ENCODE measurements around the gene STXBP3.

The STXBP3 gene

GRCh38 chr1:108712606-108713150, 33.8 kb upstream of the STXBP3 start, which contains the start of gene FNDC7:
Gene FNDC7, plus strand, starts transcription at chr1:108712908. Its CDS starts 26 bp downstream, at chr1:108712934.
- Histone ChIP-seq H3K9me3 (ENCODE audit: control insufficient read depth, low read length) (no peaks in the 10 kb centered on the region), H3K36me3 (ENCODE audit: control insufficient read depth, insufficient read depth, low read length) (no peaks in the 10 kb centered on the region), H3K4me1 (ENCODE audit: control insufficient read depth, insufficient read depth, low read length) (no peaks in the 10 kb centered on the region), H3K27ac (ENCODE audit: insufficient read depth, low read depth, low read length, poor library complexity, severe bottlenecking) (no peak within 1 kb of the TSS), H3K4me3 (ENCODE audit: insufficient read depth, low read depth, low read length) (no peak within 1 kb of the TSS), H3K27me3 (ENCODE audit: control insufficient read depth, insufficient read depth, low read length, poor library complexity, severe bottlenecking) (no peaks in the 10 kb centered on the region)
- 33 to 36% methylated on average over 6 to 7 of the region's 9 CpGs for WGBS, 2 experiments

DNA sequence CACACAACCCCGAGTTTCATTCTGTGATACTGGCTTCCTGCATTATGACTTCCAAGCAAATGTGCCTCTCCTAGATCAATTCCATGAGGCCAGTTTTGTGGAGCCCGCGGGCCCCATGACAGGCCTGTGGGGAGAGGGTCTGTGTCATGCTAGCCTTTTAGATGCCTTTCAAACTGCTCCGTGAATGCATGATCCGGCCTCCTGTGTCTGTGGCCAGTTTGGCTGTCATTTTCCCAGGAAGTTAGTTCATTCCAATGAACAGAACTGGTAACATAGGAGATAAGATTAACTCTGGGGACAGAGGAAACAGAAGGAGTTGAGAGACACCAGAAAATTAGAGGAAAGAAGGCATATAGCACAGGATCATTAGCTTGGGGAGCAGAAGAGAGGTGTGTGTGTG, 30.5 kb upstream of the STXBP3 start:
- Histone ChIP-seq H3K4me3 (ENCODE audit: insufficient read depth, low read depth, low read length) (no peak overlapping the region), H3K4me1 (ENCODE audit: control insufficient read depth, insufficient read depth, low read length) (no peaks in the 10 kb centered on the region), H3K27ac (ENCODE audit: insufficient read depth, low read depth, low read length, poor library complexity, severe bottlenecking) (no peak overlapping the region), H3K9me3 (ENCODE audit: control insufficient read depth, low read length) (no peaks in the 10 kb centered on the region), H3K36me3 (ENCODE audit: control insufficient read depth, insufficient read depth, low read length) (no peaks in the 10 kb centered on the region), H3K27me3 (ENCODE audit: control insufficient read depth, insufficient read depth, low read length, poor library complexity, severe bottlenecking) (no peaks in the 10 kb centered on the region)
- WGBS, 2 experiments, result 85 to 91% methylated on average over 5 of the region's 5 CpGs

DNA sequence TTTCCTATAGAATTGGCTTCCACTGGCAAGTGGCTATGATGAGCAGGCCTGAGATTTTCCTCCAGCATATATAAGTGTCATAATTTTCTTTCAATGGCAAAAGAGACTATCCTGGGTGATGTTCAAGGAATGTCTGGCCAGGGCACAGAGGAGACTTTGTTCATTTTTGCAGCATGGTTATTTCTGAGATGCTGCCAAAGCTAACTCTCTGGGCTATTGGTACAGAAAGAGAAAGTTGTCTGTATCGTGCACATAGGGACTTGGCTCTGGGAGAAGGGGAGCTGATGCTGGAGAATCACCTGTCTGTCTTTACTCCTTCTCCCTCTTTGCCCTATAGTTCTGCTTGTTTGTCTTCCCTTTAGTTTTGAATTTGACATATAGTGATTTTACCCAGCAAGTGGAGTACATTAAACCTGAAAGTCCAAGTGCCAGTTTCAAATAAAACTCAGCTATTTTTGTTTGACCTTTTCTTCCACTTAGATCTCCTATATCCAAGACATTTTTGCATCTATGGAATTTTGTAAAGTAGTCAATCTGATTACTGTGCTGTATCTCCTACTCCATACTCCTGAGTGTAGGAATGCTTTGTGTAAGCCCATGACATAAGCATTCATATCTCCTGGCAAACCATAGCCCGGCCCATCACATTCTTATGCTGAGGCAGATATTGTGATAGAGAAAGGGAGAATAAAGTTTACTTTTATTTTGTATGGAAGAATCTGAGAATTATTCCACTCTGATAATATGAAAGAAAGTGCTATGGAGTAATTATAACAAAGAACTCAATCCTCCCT, 29.8 kb upstream of the STXBP3 start:
- no peak overlapping the region for H3K27ac ChIP-seq (ENCODE audit: insufficient read depth, low read depth, low read length, poor library complexity, severe bottlenecking)

GRCh38 chr1:108717774-108718316, 28.6 kb upstream of the STXBP3 start:
- H3K36me3 ChIP-seq (ENCODE audit: control insufficient read depth, insufficient read depth, low read length), result no peaks in the 10 kb centered on the region
- no peaks in the 10 kb centered on the region for H3K9me3 ChIP-seq (ENCODE audit: control insufficient read depth, low read length)
- no peak overlapping the region for H3K4me3 ChIP-seq (ENCODE audit: insufficient read depth, low read depth, low read length)
- no peak overlapping the region for H3K27ac ChIP-seq (ENCODE audit: insufficient read depth, low read depth, low read length, poor library complexity, severe bottlenecking)
- WGBS, 2 experiments, result 92 to 95% methylated on average over 9 of the region's 9 CpGs
- no peaks in the 10 kb centered on the region for H3K4me1 ChIP-seq (ENCODE audit: control insufficient read depth, insufficient read depth, low read length)
- no peaks in the 10 kb centered on the region for H3K27me3 ChIP-seq (ENCODE audit: control insufficient read depth, insufficient read depth, low read length, poor library complexity, severe bottlenecking)

More for the DNA sequence above, 29.8 kb upstream of the STXBP3 start:
- H3K4me1 ChIP-seq (ENCODE audit: control insufficient read depth, insufficient read depth, low read length), result no peaks in the 10 kb centered on the region
- H3K36me3 ChIP-seq (ENCODE audit: control insufficient read depth, insufficient read depth, low read length), result no peaks in the 10 kb centered on the region
- no peaks in the 10 kb centered on the region for H3K9me3 ChIP-seq (ENCODE audit: control insufficient read depth, low read length)
- no peaks in the 10 kb centered on the region for H3K27me3 ChIP-seq (ENCODE audit: control insufficient read depth, insufficient read depth, low read length, poor library complexity, severe bottlenecking)
- WGBS, 2 experiments, result 96 to 100% methylated on average over 1 to 2 of the region's 2 CpGs
- H3K4me3 ChIP-seq (ENCODE audit: insufficient read depth, low read depth, low read length), result no peak overlapping the region

DNA sequence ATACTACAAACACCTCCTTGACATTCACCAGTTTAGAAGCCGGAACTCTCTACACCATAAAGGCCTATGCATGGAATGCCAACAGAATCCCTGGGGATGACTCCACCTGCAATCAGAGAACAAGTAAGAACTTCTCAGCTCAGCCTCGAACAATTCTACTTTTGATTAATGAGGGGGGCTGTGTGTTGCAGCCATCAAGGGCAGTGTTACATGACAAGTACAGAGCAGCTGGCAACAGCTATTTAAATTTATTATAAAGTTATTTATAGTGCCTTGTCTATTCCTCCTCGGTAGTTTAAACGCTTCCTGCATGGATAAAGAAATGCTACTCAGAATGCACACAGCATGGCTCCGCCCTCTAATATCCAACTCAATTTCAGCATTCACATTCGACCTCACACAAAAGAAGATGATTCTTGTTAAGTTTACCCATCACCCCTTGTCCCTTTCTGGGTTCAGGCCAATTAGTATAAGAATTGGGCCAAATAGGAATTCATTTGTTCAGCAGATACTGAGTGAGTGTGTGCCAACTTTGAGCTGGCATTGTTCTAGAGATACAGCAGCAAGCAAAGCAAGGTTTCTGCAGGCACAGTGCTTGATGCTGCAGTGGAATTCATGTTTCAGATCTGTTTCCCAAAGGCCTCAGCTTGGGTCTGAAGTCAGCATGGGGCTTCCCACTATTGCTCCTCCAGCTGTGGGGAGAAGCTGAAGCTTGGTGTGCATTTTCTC, 27.4 kb upstream of the STXBP3 start:
- no peak overlapping the region for H3K27ac ChIP-seq (ENCODE audit: insufficient read depth, low read depth, low read length, poor library complexity, severe bottlenecking)
- H3K36me3 ChIP-seq (ENCODE audit: control insufficient read depth, insufficient read depth, low read length), result no peaks in the 10 kb centered on the region
- H3K9me3 ChIP-seq (ENCODE audit: control insufficient read depth, low read length), result no peaks in the 10 kb centered on the region
- no peaks in the 10 kb centered on the region for H3K4me1 ChIP-seq (ENCODE audit: control insufficient read depth, insufficient read depth, low read length)
- no peak overlapping the region for H3K4me3 ChIP-seq (ENCODE audit: insufficient read depth, low read depth, low read length)
- WGBS, 2 experiments, result 84 to 85% methylated on average over 6 of the region's 6 CpGs
- H3K27me3 ChIP-seq (ENCODE audit: control insufficient read depth, insufficient read depth, low read length, poor library complexity, severe bottlenecking), result no peaks in the 10 kb centered on the region

DNA sequence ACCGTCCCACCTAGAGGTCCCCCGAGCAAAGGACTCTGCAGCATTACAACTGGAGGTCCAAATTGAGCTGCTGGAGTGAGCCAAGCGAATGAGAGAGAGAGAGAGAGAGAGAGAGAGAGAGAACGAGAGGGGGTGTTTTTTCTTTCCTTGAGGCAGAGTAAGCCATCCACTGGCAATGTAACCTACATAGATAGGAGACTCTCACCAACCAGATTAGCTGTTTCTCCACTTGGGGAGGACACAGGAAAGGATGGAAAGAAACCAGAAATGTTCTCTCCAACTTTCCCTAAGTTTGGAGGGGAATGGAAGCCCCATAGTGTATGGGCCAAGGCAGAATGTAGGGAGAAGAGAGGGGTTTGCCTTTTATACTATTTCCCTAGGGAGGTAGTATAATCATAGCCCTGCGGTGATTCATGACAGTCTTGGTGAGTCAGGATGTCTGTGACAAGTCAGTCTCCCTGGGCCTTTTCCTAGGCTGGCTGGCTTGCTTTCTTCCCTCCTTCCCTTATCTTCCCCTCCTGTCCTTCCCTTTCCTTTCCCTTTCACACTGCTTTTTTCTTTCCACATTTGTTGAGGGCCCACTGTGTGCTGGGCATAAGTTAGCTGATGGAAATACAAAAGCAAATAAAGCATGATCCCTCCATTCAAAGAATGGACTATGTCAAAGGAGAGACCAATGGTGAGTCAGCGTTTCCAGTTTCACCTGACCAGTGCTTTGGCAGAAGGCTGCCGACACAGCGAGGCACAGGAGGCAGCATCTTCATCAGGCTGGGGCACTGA, 26.6 kb upstream of the STXBP3 start:
- WGBS, 2 experiments, result 85 to 92% methylated on average over 7 to 8 of the region's 8 CpGs
- Histone ChIP-seq H3K36me3 (ENCODE audit: control insufficient read depth, insufficient read depth, low read length) (no peaks in the 10 kb centered on the region), H3K27me3 (ENCODE audit: control insufficient read depth, insufficient read depth, low read length, poor library complexity, severe bottlenecking) (no peaks in the 10 kb centered on the region), H3K27ac (ENCODE audit: insufficient read depth, low read depth, low read length, poor library complexity, severe bottlenecking) (no peak overlapping the region), H3K4me1 (ENCODE audit: control insufficient read depth, insufficient read depth, low read length) (no peaks in the 10 kb centered on the region), H3K4me3 (ENCODE audit: insufficient read depth, low read depth, low read length) (no peak overlapping the region), H3K9me3 (ENCODE audit: control insufficient read depth, low read length) (no peaks in the 10 kb centered on the region)

GRCh38 chr1:108722292-108722691, 24.2 kb upstream of the STXBP3 start:
- Histone ChIP-seq H3K4me3 (ENCODE audit: insufficient read depth, low read depth, low read length) (no peak overlapping the region), H3K36me3 (ENCODE audit: control insufficient read depth, insufficient read depth, low read length) (no peaks in the 10 kb centered on the region), H3K27ac (ENCODE audit: insufficient read depth, low read depth, low read length, poor library complexity, severe bottlenecking) (no peak overlapping the region), H3K27me3 (ENCODE audit: control insufficient read depth, insufficient read depth, low read length, poor library complexity, severe bottlenecking) (no peaks in the 10 kb centered on the region), H3K4me1 (ENCODE audit: control insufficient read depth, insufficient read depth, low read length) (no peaks in the 10 kb centered on the region), H3K9me3 (ENCODE audit: control insufficient read depth, low read length) (no peaks in the 10 kb centered on the region)
- WGBS, 2 experiments, result 94 to 96% methylated on average over 6 of the region's 6 CpGs

DNA sequence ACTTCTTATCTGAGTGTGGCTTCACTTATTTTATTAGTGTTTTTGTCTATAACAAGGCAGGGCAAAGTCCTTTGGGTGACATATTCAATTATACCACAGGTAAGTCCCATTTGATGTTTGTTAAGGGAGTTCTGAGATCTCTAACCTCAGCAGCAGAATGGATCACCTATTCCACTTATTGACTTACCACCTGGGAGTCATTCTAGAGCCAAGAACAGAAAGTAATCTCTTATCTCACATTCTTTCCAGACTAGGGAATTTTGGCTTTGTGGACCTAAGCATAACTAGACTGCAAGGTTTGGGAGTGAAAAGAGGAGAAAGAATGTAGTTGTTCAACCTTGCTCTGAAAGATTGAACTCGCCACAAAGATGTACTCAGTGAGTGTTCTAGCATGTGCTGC, 20.6 kb upstream of the STXBP3 start:
- H3K9me3 ChIP-seq (ENCODE audit: control insufficient read depth, low read length), result no peaks in the 10 kb centered on the region
- H3K27ac ChIP-seq (ENCODE audit: insufficient read depth, low read depth, low read length, poor library complexity, severe bottlenecking), result no peak overlapping the region
- no peaks in the 10 kb centered on the region for H3K4me1 ChIP-seq (ENCODE audit: control insufficient read depth, insufficient read depth, low read length)
- WGBS, 2 experiments, result 92 to 93% methylated on average over 1 of the region's 1 CpG
- H3K36me3 ChIP-seq (ENCODE audit: control insufficient read depth, insufficient read depth, low read length), result no peaks in the 10 kb centered on the region
- H3K4me3 ChIP-seq (ENCODE audit: insufficient read depth, low read depth, low read length), result no peak overlapping the region
- no peaks in the 10 kb centered on the region for H3K27me3 ChIP-seq (ENCODE audit: control insufficient read depth, insufficient read depth, low read length, poor library complexity, severe bottlenecking)

- Histone ChIP-seq H3K27me3 (ENCODE audit: control insufficient read depth, insufficient read depth, low read length, poor library complexity, severe bottlenecking) (no peaks in the 10 kb centered on the region), H3K27ac (ENCODE audit: insufficient read depth, low read depth, low read length, poor library complexity, severe bottlenecking) (no peak overlapping the region), H3K4me3 (ENCODE audit: insufficient read depth, low read depth, low read length) (no peak overlapping the region), H3K4me1 (ENCODE audit: control insufficient read depth, insufficient read depth, low read length) (no peaks in the 10 kb centered on the region), H3K9me3 (ENCODE audit: control insufficient read depth, low read length) (no peaks in the 10 kb centered on the region), H3K36me3 (ENCODE audit: control insufficient read depth, insufficient read depth, low read length) (no peaks in the 10 kb centered on the region)
- WGBS, 2 experiments, result 93 to 94% methylated on average over 8 of the region's 8 CpGs
These were observed 18.0 kb upstream of the STXBP3 start for GRCh38 chr1:108728327-108728923.
